GDM1 (cell line): Measurements from ENCODE around the gene ANK3.

Experiments used
- DNase-seq: peaks from one replicate; lab custom pipeline; 2025; lab: John Stamatoyannopoulos, UW

The ANK3 gene

DNA sequence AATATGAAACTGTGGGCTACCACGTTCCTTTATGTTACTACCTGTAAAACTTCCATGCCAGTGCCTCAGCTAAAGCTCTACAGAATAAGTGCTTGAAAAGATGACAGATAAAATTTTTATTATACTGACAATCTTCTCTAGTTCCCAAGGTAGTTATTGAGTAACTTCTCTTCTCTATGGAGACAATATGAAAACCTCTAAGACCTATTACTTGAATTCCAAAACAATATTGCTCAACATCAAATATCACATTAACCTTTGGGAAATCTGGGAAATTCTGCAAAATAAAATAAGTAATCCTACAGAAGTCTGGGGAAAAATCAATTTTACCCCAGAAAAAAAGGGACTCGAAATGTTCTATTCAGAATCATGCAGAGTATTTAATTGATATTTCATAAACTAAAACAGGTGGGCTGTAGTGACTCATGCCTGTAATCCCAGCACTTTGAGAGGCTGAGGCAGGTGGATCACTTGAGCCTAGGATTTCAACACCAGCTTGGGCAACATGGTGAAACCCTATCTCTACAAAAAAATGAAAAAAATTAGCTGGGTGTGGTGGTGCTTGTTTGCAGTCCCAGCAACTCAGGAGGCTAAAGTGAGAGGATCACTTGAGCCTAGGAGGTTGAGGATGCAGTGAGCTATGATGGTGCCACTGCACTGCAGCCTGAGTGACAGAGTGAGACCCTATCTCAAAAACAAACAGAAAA, 23.8 kb upstream of the ANK3 start:
- DNase-seq: no peak

- DNase-seq: no peak
Observed at GRCh38 chr10:60410970-60411369, 21.3 kb upstream of the ANK3 start.

GRCh38 chr10:60409202-60409601, 19.5 kb upstream of the ANK3 start:
- no peak for DNase-seq

- no peak for DNase-seq
Observed at GRCh38 chr10:60406182-60406581, 16.5 kb upstream of the ANK3 start.

DNA sequence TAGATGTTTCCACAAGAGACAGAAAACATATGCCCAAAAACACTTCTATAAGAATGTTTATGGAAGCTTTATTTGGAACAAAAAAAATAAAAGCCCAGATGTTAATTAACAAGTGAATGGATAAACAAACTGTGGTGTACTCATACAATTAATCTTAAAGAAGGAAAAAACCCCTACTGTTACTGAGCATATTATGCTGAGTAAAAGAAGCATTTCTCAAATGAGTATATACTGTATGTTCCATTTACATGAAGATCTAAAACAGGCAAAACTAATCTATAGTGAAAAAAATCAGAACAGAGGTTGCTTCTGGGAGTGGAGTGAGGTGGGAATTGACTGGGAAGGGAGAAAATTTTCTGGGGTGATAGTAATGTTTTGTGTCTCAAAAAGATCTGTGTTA, 15.5 kb upstream of the ANK3 start:
- no peak for DNase-seq

- DNase-seq: no peak
Observed at GRCh38 chr10:60403168-60403873, 13.6 kb upstream of the ANK3 start.

DNA sequence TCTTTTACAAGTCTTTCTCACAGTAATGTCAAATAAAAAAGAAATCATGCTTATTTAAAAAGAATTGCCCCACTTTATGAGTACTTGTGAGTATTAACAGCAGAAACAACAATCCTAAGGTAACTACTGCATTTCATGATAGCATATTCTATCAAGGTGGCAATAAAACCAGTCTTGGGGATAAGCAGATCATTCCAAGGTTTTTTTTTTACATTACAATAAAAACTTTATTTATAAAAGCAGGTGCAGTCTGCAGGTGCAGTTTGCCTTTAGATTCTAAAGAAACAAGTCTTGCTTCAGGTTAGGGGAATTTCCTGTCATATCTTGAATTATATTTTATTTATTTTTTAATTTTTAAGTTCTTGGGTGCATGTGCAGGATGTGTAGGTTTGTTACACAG, 10.7 kb upstream of the ANK3 start:
- no peak for DNase-seq

GRCh38 chr10:60399328-60399727, 9.7 kb upstream of the ANK3 start:
- no peak for DNase-seq

GRCh38 chr10:60397792-60398191, 8.1 kb upstream of the ANK3 start:
- no peak for DNase-seq

DNA sequence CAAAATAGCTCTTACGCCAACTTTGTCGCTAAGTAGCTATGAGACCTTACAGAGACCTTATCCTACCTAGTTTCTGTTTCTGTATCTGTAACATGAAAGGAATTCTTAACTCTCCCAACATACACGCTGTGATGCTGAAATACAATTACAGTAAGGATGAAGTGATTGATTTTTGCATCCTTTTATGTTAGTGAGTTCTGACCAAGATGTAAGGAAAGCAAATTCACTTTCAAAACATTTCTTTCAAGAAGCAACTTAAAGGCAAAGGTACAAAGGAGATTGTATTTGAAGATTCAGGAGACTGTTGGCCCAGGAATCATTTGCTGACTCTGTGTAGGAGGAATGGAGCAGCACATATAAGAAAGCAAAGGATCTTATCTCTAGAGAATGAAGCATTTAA, 7.1 kb upstream of the ANK3 start:
- DNase-seq: no peak

GRCh38 chr10:60395711-60396110, 6.0 kb upstream of the ANK3 start:
- DNase-seq: no peak

- no peak for DNase-seq
Observed at GRCh38 chr10:60394446-60394845, 4.8 kb upstream of the ANK3 start.

GRCh38 chr10:60390224-60390626, 550 bp upstream of the ANK3 start:
- no peak for DNase-seq

DNA sequence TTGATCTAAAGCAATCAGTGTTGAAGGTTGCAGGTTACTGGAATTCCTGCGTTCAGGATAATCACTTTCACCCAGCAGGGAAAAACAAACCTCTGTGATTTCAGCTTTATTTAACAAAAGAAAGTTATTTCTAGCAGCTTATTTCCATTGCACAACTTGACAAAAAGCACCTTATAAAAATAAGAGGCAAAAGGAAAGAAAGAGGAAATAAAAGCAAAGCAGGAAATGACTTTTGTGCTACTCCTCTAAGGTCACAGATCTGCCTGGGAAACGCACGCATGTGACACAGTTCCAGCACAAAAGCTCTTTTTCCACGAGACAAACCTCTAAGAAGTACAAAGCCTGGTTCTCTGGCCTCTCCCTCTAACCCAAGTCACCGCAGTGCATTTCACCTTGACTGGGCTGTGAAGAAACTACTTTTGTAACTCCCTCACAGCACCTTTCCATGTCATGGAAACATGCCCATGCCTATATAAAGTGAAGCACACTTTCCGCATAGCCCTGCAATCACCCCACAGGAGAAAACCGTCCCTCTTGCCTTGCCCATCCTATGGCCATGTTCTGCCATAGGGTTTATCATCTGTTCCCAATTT, 870 bp downstream of the ANK3 start:
- DNase-seq: no peak

DNA sequence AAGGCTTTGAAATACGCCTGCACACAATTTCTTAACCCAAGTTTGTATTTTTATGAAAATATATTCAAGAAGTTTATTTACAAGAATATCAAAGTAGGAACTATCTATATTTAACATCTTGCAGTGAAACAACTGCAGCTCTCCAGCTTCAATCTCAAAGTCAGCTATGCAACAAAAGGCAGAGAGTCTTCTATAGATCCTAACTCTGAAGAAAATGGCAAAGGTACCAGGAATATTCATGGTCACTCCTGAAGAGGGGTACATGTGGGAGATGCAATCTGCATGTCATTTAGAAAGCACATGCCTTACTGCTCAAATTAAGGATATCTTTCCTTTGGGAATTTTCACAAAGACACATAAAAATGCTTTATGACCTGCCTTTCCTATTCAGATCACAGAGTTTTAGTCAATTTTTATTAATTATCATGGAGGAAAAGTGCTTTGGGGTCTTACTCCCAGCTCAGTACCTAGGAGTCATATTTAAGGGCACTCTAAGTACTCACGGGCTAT, 1.5 kb downstream of the ANK3 start:
- DNase-seq: no peak

DNA sequence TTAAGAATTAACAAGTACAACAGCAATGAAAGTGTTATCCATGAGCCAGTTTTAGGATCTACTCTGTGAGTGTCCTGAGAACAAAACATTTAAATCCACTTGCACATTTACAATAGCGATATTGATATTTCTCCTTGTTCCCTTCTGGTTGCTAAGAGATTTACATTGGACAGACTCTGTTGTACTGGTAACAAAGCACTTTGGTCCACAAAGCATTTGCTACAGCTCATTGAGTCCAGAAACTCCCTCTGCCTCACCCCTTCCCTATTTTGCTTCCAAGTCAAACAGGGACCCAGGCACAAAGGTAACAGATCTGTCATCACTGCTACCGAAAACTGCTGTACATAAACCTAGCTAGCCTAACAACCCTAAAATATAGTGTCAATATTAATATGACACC, 2.1 kb downstream of the ANK3 start:
- DNase-seq: no peak

GRCh38 chr10:60385399-60385738, 4.3 kb downstream of the ANK3 start:
- DNase-seq: no peak

- no peak for DNase-seq
Observed at GRCh38 chr10:60384708-60385398, 4.8 kb downstream of the ANK3 start.

GRCh38 chr10:60384011-60384410, 5.7 kb downstream of the ANK3 start:
- DNase-seq: no peak

GRCh38 chr10:60382946-60383681, 6.6 kb downstream of the ANK3 start:
- no peak for DNase-seq

DNA sequence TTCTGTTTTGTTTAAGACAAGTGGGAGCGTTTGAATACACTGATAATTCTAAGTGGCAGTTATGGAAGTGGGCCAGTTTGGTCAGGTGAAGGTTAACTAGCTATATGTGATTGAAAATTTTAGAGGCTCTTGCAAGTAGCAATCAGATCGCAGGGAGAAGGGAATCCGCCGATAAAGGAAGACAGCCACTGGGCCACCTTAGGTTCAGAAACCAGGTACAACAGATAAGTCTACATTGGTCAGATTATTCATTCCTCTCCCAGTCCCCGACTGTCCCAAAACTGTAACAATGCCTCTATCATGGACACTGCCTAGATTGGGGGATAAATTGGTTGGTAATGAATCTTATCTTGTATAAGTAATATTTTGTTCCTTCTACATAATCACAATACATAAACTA, 8.9 kb downstream of the ANK3 start:
- no peak for DNase-seq

DNA sequence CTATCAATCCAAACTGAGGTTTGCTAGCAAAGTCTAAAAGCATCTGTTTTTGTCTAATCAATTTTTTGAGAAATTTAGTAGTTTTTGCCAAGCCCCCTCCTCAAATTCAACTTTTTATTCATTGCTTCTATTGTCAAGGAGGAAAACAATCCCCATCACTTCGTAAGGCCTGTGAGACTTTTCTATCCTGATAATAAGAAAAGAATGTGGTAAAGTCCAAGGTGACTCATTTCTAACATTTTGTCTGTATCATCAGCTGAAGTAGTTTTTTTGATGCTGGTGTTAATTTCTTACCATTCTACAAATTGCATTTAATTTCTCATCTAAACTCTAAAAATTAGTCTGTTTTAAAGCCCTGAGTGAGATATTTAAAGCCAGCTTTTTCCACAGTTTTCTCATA, 11.7 kb downstream of the ANK3 start:
- DNase-seq: no peak
